NCI-H146 (cell line): ENCODE data around the gene TEX22.
A peak's percentile ranks its signal among the peaks of the same experiment; 100 is the strongest.

Source experiments
- DNase-seq: peaks from one replicate; lab custom pipeline; 2025; lab: John Stamatoyannopoulos, UW

TEX22 gene

DNA sequence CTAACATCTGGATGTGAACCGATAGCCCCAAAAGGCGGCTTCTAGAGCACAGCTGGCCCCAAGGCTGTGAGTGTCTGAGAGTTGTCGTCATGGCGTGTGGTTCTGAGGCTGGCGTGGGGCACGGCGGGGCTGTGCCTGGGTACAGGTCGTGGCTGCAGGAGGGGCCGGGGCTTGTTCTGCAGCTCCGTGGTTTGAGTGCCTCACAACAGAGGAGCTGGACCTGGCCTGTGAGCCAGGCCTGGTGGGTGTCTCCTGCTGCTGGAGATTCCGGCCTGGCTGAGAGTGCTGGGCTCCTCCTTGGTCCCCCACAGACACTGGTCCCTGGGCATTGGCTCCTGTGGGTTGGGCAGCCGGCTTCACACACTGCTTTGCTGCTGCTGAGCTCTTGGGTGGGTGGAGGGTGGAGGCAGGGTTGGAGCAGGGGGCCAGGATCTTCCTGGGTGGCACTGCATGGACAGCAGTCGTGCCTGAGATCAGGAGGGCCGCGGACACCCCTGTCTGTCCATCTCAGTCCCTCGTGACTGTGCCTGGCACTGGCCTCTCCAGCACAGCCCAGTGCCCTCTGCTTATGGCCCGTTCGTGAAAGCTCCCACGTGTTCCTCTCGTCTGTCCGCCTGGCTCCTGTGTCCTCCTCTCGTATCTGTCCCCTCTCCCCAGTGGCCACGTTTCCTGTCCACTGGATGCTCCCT is 31.8 kb upstream of the TEX22 start:
- DNase-seq: no peak

- DNase-seq: no peak
Measured at GRCh38 chr14:105367116-105368031, 31.0 kb upstream of the TEX22 start.

- DNase-seq: no peak
Measured at GRCh38 chr14:105368032-105368417, 30.3 kb upstream of the TEX22 start.

GRCh38 chr14:105368426-105368825 is 29.9 kb upstream of the TEX22 start:
- no peak for DNase-seq

DNA sequence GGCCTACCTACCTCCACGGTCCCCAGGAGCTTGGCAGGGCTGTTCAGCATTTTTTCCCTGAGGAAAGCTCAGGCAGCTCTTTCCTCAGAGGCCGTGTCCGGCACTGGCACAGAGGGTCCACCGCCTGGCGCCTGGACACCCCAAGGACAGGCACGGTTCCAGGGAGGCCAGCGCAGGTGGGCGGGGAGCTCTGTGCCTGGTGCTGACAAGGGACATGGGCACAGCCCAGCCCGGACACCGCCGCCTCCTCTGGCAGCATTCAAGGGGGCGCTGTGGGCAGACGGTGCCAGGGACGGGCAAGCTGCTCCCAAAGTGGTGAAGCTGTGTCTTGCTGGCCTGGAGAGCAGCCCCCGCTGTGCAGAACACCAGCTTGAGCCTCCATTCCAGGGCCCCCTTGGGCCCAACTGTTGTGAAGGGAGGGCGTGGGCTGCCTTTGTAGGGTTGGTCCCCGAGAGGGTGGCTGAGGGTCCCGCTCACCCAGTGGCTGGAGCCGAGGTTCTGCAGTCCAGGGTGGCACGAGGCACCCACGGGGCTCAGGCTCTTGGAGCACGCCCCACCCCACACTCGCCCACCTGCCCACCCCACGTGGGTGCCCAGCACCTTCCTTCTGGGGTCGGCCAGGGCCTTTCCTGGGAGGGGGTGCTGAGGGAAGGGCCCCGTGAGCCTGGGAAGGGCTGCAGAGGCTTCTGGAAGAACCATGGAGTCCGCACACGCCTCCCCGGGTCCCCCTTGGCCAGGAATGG is 29.3 kb upstream of the TEX22 start:
- DNase-seq: no peak

- no peak for DNase-seq
Measured at GRCh38 chr14:105369653-105370040, 28.7 kb upstream of the TEX22 start.

- no peak for DNase-seq
Measured at GRCh38 chr14:105374389-105374788, 23.9 kb upstream of the TEX22 start.

DNA sequence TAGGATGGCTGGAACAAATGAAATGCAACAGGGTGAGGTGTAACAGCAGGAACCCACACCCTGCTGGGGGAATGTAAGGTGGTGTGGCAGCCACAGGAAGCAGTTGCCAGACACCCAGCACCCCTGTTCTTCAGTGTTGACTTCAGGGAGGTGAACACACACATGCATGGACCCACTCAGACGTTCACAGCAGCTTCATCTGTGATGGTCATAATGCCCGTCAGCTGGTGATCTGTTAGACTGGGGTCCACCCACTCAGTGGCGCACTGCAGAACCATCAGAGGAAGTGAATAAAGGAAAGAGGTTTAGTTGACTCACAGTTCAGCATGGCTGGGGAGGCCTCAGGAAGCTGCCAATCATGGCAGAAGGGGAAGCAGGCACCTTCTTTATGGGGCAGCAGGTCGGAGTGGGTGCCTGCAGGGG is 22.7 kb upstream of the TEX22 start:
- peak; percentile 44 for DNase-seq

DNA sequence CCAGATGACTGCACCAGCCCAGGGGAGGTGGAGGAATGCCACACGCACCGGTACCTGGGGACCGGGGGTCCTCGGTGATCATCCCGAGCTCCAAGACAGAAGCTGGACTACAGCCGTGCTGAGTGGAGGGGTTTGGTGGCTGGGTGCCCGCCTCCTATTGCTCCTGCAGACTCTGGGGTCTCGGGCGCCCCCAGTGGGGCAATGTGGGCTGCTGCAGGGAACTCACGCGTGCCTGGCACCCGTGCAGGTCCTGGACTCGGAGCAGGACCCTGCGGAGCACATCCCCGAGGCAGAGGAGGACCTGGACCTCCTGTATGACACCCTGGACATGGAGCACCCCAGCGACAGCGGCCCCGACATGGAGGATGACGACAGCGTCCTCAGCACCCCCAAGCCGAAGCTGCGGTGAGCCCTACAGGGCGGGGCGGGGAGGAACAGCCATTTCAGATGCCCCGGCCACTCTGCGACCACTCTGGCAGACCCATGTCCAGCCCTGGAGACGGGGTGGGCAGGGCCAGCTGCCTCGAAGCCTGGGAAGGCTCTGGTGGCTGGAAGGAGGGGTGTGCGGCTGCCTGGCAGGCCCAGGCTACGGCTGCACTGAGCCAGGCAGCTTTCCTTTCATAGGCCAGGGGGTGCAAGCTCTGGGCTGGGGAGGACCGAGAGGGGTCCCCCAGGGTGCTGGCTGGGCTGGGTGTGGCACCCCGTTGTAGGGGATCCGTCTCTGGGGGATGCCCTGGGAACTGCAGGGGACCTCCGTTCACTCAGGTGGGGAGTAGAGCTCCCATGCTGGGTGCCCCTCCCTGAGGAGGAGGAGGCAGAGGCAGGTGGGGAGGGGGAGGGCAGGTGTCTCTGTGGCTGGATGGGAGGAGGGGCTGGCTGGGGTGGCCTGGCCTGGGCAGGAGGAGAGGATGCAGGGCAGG is 21.6 kb upstream of the TEX22 start:
- DNase-seq: no peak

- no peak for DNase-seq
Measured at GRCh38 chr14:105377555-105378182, 20.7 kb upstream of the TEX22 start.

GRCh38 chr14:105378199-105378598 is 20.1 kb upstream of the TEX22 start:
- DNase-seq: no peak

DNA sequence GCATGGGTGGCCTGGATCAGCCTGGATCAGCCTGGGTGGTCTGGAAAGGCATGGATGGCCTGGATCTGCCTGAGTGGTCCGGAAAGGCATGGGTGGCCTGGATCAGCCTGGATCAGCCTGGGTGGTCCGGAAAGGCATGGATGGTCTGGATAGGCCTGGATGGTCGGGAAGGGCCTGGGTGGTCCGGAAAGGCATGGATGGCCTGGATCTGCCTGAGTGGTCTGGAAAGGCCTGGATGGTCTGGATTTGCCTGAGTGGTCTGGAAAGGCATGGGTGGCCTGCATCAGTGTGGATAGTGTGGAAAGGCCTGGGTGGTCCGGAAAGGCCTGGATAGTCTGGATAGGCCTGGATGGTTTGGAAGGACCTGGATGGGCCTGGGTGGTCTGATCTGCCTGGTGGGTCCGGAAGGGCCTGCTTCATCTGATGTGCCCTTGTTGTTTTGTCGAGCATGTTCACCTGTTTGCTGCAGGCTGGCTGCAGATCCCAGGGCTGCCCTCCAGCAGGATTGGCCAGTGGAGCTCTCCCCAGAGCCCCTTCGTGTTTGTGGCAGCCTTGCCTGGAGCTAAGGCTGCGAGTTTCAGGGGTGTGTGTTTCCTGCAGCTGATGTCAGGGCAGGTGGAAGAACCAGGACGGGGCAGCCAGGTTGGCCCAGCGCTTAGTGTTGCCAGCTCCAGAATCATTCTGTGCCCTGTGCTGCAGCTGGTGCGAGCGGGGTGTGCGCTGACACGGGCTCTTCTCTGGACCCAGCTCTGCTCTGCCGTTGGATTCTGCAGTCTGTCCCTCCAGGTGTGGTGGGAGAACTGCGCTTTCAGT is 19.3 kb upstream of the TEX22 start:
- no peak for DNase-seq

DNA sequence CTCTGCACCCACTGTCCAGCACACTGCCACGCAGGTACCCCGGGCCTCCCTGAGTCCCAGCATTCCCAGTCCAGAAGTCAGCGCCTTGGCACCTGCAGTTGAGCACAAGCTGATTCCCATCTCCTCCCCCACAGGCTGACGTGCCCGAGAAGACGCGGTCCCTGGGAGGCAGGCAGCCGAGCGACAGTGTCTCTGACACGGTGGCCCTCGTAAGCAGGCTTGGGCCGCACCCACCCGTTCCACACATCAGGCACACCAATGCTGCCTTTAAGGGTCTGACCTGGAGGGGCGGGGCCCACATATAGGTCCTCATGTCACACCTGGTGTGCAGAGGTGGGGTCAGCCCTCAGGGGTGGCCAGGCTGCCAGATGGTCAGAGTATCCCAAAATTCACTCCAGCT is 18.4 kb upstream of the TEX22 start:
- no peak for DNase-seq

GRCh38 chr14:105380756-105381155 is 17.6 kb upstream of the TEX22 start:
- DNase-seq: no peak

DNA sequence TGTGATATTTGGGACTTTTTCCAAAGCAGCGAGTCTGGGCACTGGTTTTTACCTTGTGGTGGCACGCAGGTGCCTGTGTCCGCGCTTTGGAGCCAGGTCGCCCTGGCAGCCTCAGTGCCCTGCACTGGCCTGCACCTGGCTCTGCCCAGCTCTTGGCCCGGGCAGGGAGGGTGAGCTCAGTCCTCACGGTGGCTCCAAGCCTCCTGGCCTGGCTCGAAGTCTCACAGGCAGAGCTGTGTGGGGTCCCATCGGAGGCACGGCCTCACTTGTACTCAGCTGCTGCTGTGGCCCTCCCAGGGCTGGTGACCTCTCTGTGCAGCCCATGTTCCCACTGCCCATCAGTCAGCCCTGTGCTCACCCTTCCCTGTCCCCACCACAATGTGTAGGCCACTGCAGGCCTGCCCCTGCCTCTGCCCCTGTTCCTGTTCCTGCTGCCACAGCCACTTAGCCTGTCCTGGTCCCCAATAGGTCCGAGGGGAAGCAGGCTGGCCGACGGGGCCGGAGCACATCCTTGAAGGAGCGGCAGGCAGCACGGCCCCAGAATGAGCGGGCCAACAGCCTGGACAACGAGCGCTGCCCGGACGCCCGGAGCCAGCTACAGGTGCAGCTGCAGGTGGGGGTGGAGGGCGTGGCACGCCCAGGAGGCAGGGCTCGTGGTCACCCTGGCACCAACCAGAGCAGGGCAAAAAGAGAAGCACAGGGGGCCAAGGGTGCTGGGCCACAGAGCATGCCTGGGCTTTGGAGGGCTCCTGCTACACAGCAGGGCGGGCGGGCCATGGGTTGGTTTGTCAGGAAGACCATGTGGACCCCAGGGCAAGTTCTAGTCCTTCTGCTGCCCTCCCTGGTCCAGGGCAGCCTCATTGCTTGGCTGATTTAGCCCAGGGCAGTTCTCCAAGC is 16.6 kb upstream of the TEX22 start:
- DNase-seq: no peak

GRCh38 chr14:105382343-105383082 is 15.8 kb upstream of the TEX22 start:
- no peak for DNase-seq

DNA sequence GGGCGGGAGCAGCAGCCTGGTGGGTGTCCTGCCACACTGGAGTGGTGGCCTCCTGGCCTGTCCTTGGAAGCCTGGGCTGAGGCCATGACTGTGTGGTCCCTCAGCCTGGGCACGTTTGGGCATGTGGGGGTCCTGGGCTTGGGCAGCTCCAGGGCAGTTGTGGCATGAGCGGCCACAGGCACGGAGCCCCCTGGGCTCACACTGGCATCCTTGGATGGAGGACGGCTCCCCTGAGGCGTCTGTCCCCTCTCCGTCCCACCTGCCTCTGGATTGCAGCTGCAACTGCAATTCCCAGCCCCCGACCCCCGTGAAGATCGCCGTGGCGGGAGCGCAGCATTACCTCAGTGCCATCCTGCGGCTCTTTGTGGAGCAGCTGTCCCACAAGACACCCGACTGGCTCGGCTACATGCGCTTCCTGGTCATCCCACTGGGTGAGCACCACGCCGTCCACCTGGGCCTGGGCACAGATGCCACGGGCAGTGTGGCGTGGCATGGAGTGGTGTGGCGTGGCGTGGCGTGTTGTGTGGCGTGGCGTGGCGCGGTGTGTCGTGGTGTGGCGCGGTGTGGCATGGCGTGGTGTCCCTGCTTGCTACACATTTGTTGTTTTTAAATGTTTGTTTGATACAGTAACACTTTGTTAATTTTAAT is 15.1 kb upstream of the TEX22 start:
- no peak for DNase-seq

DNA sequence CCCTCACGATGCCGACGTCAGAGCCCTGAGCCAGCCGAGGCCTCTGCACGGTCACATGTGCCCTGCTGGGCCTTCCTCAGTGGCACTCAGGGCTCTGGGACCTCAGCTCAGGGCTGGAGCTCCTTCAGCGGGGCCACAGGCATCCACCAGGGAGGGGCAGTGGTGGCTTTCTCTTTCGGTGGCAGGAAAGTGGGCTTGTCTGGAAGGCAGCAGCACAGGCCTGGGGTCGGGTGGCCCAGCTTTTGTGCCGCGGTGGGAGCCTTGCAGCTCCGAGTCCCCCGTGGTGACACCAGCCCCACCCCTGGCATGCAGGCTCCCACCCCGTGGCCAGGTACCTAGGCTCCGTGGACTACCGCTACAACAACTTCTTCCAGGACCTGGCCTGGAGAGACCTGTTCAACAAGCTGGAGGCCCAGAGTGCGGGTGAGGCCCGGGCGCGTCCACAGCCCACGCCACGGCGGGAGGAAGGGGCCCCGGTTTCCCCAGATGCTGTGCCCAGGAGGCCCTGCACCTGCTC is 14.2 kb upstream of the TEX22 start:
- DNase-seq: no peak
